ENCODE measurements around the gene MYOZ2.

MYOZ2 gene

GRCh38 chr4:119130365-119131065 is 5.1 kb upstream of the MYOZ2 start:
- Histone ChIP-seq H3K4me3 (ENCODE audit: low read depth, low read length) (no peak overlapping the region), H3K27ac (no peak overlapping the region)

DNA sequence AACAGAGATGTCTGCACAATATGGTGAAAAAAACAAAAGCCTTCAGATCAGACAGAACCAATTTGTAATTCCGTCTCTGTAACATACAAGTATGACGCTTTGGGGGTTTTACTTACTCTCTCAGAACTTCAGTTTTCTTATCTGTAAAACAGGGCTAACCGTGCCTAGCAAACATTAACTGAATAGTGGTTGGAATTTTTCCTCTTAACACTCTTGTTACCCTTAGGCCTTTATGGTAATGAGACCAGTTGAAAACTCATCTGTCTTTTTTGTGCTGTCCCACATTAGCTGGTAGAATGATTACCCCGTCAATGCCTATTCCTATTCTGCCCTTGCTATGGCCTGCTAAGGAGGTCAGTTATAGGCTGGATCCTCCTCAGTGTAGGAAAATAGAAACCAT is 4.5 kb upstream of the MYOZ2 start:
- Histone ChIP-seq H3K27ac (no peak overlapping the region), H3K27me3 (ENCODE audit: insufficient read depth, low read depth, severe bottlenecking) (no peaks in the 10 kb centered on the region), H3K36me3 (no peaks in the 10 kb centered on the region), H3K9me3 (ENCODE audit: severe bottlenecking) (no peaks in the 10 kb centered on the region), H3K4me3 (ENCODE audit: low read depth, low read length) (no peak overlapping the region)
- DNase-seq, result no peak
- no peak for TF ChIP-seq CTCF (IDR thresholded peaks at IDR 0.05; ENCODE audit: low read depth, low read length)

More at GRCh38 chr4:119130365-119131065, 5.1 kb upstream of the MYOZ2 start:
- H3K36me3 ChIP-seq, result no peaks in the 10 kb centered on the region
- no peaks in the 10 kb centered on the region for H3K9me3 ChIP-seq (ENCODE audit: severe bottlenecking)
- no peak for TF ChIP-seq CTCF (IDR thresholded peaks at IDR 0.05; ENCODE audit: low read depth, low read length)
- DNase-seq, result no peak
- H3K27me3 ChIP-seq (ENCODE audit: insufficient read depth, low read depth, severe bottlenecking), result no peaks in the 10 kb centered on the region

DNA sequence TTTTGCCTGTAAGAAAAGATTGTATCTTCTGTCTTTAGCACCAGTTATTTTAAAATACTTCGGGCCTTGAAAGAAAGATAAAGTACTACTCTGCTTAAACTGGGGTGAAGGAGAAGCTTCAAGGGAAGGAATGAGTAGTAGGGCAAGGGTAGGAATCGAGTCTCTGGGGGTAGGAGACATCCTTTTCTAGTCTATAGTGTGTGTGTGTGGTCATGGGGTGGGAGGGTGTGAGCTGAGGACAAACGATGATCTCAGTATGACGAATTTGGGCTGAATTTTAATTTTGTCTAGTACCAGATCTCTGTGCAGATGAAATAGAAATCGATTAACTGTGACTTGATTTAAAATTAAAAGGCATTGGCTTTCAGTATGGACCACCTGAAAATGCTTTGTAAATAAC is 3.3 kb upstream of the MYOZ2 start:
- no peaks in the 10 kb centered on the region for H3K36me3 ChIP-seq
- no peaks in the 10 kb centered on the region for H3K9me3 ChIP-seq (ENCODE audit: severe bottlenecking)
- no peak for TF ChIP-seq CTCF (IDR thresholded peaks at IDR 0.05; ENCODE audit: low read depth, low read length)
- no peaks in the 10 kb centered on the region for H3K27me3 ChIP-seq (ENCODE audit: insufficient read depth, low read depth, severe bottlenecking)
- no peak overlapping the region for H3K4me3 ChIP-seq (ENCODE audit: low read depth, low read length)
- no peak overlapping the region for H3K27ac ChIP-seq
- no peak for DNase-seq

GRCh38 chr4:119136546-119136945 is 914 bp downstream of the MYOZ2 start:
- no peaks in the 10 kb centered on the region for H3K27me3 ChIP-seq (ENCODE audit: insufficient read depth, low read depth, severe bottlenecking)
- no peak overlapping the region for H3K4me3 ChIP-seq (ENCODE audit: low read depth, low read length)
- H3K27ac ChIP-seq, result no peak overlapping the region
- TF ChIP-seq CTCF (IDR thresholded peaks at IDR 0.05; ENCODE audit: low read depth, low read length), result no peak
- DNase-seq, result no peak
- no peaks in the 10 kb centered on the region for H3K9me3 ChIP-seq (ENCODE audit: severe bottlenecking)
- no peaks in the 10 kb centered on the region for H3K36me3 ChIP-seq

DNA sequence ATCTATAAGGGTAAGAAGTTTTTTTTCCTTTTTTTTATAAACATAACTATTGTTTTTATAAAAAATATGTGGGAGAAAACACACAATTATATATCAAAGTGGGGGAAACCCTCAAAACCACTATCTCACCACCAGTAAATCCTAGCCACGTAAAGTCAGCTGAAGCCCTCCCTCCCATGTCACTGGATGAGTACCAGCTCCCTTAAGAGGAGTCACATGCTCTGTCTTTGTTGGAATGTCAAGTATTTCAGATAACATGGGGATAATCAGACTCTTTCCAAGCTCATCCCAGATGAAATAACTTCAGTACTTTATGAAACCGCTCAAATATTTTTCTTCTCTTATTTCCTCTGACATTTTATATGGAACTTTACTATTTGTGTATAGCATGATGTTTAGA is 2.4 kb downstream of the MYOZ2 start:
- Histone ChIP-seq H3K27ac (no peak overlapping the region), H3K27me3 (ENCODE audit: insufficient read depth, low read depth, severe bottlenecking) (no peaks in the 10 kb centered on the region), H3K9me3 (ENCODE audit: severe bottlenecking) (no peaks in the 10 kb centered on the region), H3K4me3 (ENCODE audit: low read depth, low read length) (no peak overlapping the region), H3K36me3 (no peaks in the 10 kb centered on the region)
- DNase-seq, result no peak
- no peak for TF ChIP-seq CTCF (IDR thresholded peaks at IDR 0.05; ENCODE audit: low read depth, low read length)

DNA sequence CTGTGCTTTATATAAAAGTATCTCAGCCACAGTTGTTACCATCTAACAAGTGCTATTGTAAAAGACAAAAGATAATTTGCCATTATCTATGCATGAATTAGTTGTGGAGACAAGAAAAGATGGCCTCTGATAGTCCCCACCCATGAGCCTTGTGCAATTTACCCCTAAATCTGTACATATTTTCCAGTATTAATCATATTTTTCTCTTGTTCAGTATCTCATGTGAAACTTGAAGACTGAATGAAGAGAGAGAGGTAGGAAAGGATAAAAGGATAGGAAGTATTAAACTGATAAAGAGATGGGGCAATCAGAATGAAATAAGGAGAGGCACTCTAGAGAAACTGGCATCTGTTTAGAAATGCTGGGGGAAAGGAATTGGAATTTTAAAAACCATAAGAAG is 3.7 kb downstream of the MYOZ2 start:
- Histone ChIP-seq H3K9me3 (ENCODE audit: severe bottlenecking) (no peaks in the 10 kb centered on the region), H3K4me3 (ENCODE audit: low read depth, low read length) (no peak overlapping the region), H3K27ac (no peak overlapping the region), H3K36me3 (no peaks in the 10 kb centered on the region), H3K27me3 (ENCODE audit: insufficient read depth, low read depth, severe bottlenecking) (no peaks in the 10 kb centered on the region)
- TF ChIP-seq CTCF (IDR thresholded peaks at IDR 0.05; ENCODE audit: low read depth, low read length), result no peak
- no peak for DNase-seq

All from WERI-Rb-1 (cell line).